Measurements from ENCODE around the gene GATA6.

The GATA6 gene

DNA sequence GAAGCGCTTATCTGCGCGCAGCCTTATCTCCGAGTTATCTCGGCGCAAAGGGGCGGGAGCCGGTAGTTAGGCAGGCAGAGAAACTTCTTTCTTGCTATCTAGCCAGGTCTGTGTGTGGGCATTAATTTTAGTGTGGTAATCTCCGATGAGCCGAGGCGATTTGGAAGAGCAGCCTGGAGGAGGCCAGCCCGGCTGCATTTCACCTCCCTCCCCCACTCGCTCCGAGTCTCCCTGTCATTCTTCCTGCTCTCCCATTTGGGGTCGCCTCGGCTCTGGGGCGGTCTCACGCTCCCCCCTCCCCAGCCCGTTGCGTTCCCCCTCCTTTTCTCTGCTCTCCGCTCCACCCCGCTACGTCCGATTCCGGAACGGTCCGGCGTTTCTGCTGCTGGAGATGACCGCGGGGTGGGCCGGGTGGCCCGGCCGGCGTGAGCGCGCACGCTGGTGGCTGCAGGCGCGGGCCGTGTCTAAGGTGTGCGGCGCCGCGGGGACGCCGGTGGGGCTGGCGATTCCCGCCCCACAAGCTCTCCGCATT, 566 bp downstream of the GATA6 start:
- peak; percentile 60 to 68 for DNase-seq (ENCODE audit: low read depth in 2 of 2)
- peak overlapping the region; percentile 77 to 89 for H3K4me3 ChIP-seq (replicated peaks in 1 of 2; ENCODE audit: low read depth in 2 of 2, low read length in 2 of 2)
- TF ChIP-seq, protein P1, sequence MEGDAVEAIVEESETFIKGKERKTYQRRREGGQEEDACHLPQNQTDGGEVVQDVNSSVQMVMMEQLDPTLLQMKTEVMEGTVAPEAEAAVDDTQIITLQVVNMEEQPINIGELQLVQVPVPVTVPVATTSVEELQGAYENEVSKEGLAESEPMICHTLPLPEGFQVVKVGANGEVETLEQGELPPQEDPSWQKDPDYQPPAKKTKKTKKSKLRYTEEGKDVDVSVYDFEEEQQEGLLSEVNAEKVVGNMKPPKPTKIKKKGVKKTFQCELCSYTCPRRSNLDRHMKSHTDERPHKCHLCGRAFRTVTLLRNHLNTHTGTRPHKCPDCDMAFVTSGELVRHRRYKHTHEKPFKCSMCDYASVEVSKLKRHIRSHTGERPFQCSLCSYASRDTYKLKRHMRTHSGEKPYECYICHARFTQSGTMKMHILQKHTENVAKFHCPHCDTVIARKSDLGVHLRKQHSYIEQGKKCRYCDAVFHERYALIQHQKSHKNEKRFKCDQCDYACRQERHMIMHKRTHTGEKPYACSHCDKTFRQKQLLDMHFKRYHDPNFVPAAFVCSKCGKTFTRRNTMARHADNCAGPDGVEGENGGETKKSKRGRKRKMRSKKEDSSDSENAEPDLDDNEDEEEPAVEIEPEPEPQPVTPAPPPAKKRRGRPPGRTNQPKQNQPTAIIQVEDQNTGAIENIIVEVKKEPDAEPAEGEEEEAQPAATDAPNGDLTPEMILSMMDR (IDR thresholded peaks at IDR 0.05; ENCODE audit: low read depth, low read length): no peak

DNA sequence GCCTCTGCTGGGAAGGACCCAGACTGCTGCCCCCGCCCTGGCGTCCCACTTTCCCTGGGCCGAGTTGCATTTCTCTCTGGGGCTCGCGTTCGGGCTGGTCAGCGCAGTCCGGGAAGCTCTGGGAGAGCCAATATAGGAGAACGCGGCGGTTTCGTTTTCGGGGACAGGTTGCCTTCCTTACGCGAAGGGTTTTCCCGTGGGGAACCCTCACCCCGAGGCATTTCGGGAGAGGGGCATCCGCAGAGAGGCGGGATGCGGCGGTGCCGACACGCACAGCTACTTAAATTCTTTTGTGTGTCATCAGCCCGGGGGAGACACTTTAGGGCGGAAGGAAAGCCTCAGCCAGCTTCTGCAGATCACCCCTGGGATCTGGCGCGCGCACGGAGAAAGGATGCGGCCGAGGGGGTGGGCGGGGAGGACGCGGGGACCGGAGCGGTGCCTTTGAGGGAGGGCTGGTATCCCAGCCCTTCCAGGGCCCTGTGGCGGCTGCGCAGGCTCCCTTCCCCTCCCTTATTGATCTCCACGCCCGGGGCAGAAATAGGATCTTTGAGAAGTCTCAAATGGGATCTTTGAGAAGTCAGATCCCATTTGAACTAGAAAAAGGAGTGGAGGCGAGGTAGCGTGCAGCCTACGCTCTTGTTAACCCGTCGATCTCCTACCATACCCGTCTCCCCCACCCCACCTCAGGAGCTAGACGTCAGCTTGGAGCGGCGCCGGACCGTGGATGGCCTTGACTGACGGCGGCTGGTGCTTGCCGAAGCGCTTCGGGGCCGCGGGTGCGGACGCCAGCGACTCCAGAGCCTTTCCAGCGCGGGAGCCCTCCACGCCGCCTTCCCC, 1.2 kb downstream of the GATA6 start:
- DNase-seq (ENCODE audit: low read depth in 2 of 2): peak; percentile 77 to 78
- peak overlapping the region; percentile 77 to 89 for H3K4me3 ChIP-seq (replicated peaks in 1 of 2; ENCODE audit: low read depth in 2 of 2, low read length in 2 of 2)
- TF ChIP-seq, protein P1 (IDR thresholded peaks at IDR 0.05; ENCODE audit: low read depth, low read length): no peak

DNA sequence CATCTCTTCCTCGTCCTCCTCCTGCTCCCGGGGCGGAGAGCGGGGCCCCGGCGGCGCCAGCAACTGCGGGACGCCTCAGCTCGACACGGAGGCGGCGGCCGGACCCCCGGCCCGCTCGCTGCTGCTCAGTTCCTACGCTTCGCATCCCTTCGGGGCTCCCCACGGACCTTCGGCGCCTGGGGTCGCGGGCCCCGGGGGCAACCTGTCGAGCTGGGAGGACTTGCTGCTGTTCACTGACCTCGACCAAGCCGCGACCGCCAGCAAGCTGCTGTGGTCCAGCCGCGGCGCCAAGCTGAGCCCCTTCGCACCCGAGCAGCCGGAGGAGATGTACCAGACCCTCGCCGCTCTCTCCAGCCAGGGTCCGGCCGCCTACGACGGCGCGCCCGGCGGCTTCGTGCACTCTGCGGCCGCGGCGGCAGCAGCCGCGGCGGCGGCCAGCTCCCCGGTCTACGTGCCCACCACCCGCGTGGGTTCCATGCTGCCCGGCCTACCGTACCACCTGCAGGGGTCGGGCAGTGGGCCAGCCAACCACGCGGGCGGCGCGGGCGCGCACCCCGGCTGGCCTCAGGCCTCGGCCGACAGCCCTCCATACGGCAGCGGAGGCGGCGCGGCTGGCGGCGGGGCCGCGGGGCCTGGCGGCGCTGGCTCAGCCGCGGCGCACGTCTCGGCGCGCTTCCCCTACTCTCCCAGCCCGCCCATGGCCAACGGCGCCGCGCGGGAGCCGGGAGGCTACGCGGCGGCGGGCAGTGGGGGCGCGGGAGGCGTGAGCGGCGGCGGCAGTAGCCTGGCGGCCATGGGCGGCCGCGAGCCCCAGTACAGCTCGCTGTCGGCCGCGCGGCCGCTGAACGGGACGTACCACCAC, 2.1 kb downstream of the GATA6 start:
- TF ChIP-seq, protein P1 (IDR thresholded peaks at IDR 0.05; ENCODE audit: low read depth, low read length): no peak
- peak overlapping the region; percentile 77 to 89 for H3K4me3 ChIP-seq (replicated peaks in 1 of 2; ENCODE audit: low read depth in 2 of 2, low read length in 2 of 2)
- DNase-seq (ENCODE audit: low read depth in 2 of 2): peak; percentile 3 to 34

DNA sequence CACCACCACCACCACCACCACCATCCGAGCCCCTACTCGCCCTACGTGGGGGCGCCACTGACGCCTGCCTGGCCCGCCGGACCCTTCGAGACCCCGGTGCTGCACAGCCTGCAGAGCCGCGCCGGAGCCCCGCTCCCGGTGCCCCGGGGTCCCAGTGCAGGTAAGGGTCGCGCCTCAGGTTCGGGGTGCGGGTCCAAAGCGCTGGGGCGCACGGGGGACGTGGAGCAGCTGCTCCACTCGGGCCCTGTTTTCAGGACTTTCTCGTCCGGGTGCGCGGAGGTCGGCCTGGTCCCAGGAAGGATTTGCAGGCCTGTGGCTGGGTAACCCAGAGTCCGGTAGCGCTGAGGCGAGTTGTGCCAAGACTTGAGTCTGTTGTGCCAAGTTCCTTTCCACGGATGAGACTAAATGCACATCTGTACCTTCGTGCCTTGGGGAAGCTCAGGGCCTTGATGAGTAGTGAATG, 2.8 kb downstream of the GATA6 start:
- TF ChIP-seq, protein P1 (IDR thresholded peaks at IDR 0.05; ENCODE audit: low read depth, low read length): no peak
- peak overlapping the region; percentile 66 to 77 for H3K4me3 ChIP-seq (replicated peaks in 1 of 2; ENCODE audit: low read depth in 2 of 2, low read length in 2 of 2)
- peak; percentile 29 to 58 for DNase-seq (ENCODE audit: low read depth in 2 of 2)

DNA sequence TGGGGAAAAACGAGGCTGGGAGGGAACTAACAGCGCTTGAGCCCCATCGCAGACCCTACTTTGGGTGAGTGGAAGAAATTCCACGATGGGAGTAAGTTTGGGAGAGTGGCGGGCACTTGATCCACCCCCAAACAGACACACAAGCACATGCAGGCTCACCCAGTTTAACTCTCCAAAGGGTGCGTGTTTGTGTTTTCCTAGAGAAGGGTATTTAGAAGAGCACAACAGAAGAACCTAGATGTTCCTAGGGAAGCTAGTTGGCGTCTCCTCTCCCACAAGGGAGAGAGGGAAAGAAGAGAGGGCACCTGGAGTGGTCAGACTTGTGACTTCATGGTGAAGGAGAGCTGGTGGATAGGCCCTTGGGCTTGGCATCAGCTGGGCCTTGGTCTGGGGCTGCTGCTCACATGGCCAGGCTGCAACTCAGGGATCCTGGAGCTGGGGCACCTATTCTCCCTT, 3.2 kb downstream of the GATA6 start:
- peak; percentile 24 to 49 for DNase-seq (ENCODE audit: low read depth in 2 of 2)
- H3K4me3 ChIP-seq (replicated peaks in 1 of 2; ENCODE audit: low read depth in 2 of 2, low read length in 2 of 2): peak overlapping the region; percentile 66 to 77
- TF ChIP-seq, protein P1 (IDR thresholded peaks at IDR 0.05; ENCODE audit: low read depth, low read length): no peak

DNA sequence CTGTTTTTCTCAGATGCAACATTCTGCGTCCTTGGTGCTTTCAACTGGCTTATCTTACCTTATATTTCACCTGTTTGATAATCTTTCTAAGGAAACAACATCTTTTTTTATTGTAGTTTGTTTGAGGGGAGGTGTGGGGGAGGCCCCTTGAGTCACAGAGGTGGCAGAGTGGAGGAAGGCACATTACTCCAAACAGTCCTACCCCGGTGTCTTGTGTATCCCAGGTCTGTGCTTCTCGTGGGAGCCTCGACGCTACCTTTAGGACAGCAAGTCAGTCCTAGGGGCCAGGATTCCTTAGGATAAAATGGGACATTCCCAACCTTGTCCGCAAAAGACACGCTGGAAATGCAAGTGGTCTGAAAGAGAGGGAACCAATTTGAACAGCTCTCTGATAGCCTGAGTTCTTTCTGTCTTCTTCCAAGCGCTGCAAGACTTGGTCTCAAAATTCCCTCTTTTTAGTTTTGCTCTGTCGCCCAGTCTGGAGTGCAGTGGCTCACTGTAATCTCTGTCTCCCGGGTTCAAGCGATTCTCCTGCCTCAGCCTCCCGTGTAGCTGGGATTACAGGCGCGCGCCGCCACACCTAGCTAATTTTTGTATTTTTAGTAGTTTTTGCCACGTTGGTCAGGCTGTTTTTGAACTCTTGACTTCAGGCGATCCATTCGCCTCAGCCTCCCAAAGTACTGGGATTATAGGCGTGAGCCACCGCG, 4.0 kb downstream of the GATA6 start:
- peak overlapping the region; percentile 21 to 66 for H3K4me3 ChIP-seq (replicated peaks in 1 of 2; ENCODE audit: low read depth in 2 of 2, low read length in 2 of 2)
- peak in 1 of 2 donors; percentile 30 for DNase-seq (ENCODE audit: low read depth in 2 of 2)
- TF ChIP-seq, protein P1 (IDR thresholded peaks at IDR 0.05; ENCODE audit: low read depth, low read length): no peak
